MCF 10A (cell line): Measurements from ENCODE around the gene KLHDC4. TPM values are rescaled to one million over a fixed set of nuclear protein-coding genes. Genes with fewer than 3 reads are reported as not detected.

Experiments
- BruUV-seq: library from RNA; stranded (reverse); fragments of 400-500 nt; replicated peaks from 2 replicates; lab custom pipeline; 2021; lab: Mats Ljungman, UMichigan
- CTCF ChIA-PET: fragments of 300-600 bp; sonication (Branson Sonifier 250); formaldehyde crosslinking; extraction: SDS; loops from one replicate; lab custom pipeline; 2021; ENCODE audit warnings: antibody characterized with exemption, inconsistent platforms; lab: Yijun Ruan, JAX
- POLR2A ChIA-PET: fragments of 300-600, 350-650 bp; sonication (Branson Sonifier 250); formaldehyde crosslinking; extraction: SDS; loops from one replicate; lab custom pipeline; 2020; ENCODE audit warnings: antibody characterized with exemption, inconsistent platforms; lab: Yijun Ruan, JAX
- DNase-seq: peaks from one replicate; pipeline ENCODE4 v3.0.0-alpha.2; 2018; ENCODE audit not compliant: unreplicated experiment
- H3K27ac Mint-ChIP-seq: one replicate; pipeline ENCODE4 v1.8.0; 2022; ENCODE audit warnings: mild to moderate bottlenecking, low read depth, mixed read lengths; ENCODE audit not compliant: unreplicated experiment
- H3K27me3 Mint-ChIP-seq: one replicate; pipeline ENCODE4 v1.8.0; 2022; ENCODE audit warnings: mixed read lengths; ENCODE audit not compliant: insufficient read depth, unreplicated experiment
- H3K36me3 Mint-ChIP-seq: one replicate; pipeline ENCODE4 v1.8.0; 2022; ENCODE audit warnings: mild to moderate bottlenecking, moderate library complexity, mixed read lengths; ENCODE audit not compliant: insufficient read depth, unreplicated experiment
- H3K4me1 Mint-ChIP-seq: one replicate; pipeline ENCODE4 v1.8.0; 2022; ENCODE audit warnings: mixed read lengths; ENCODE audit not compliant: insufficient read depth, unreplicated experiment
- H3K4me3 Mint-ChIP-seq: one replicate; pipeline ENCODE4 v1.8.0; 2022; ENCODE audit warnings: mild to moderate bottlenecking, moderate library complexity, mixed read lengths; ENCODE audit not compliant: unreplicated experiment
- H3K9me3 Mint-ChIP-seq: one replicate; pipeline ENCODE4 v1.8.0; 2022; ENCODE audit warnings: mixed read lengths; ENCODE audit not compliant: unreplicated experiment
- intact Hi-C: fragments of 100-400 bp; cut with micrococcal nuclease; formaldehyde crosslinking; loops from 2 replicates; pipeline ENCODE4 v1.14.1; 2022
- total RNA-seq: library from RNA; stranded (reverse); gene quantifications from 2 replicates; pipeline ENCODE4 v1.2.3, GENCODE V29; 2022
- TF ChIP-seq, protein P1 (sequence below): fragments of 200-600 bp; IDR thresholded peaks from one replicate; pipeline ENCODE4 v1.8.0; 2022; ENCODE audit warnings: antibody characterized with exemption, mild to moderate bottlenecking; ENCODE audit not compliant: unreplicated experiment

Gene KLHDC4
- total RNA-seq, 1 experiment from 2014 or later = 106 TPM

DNA sequence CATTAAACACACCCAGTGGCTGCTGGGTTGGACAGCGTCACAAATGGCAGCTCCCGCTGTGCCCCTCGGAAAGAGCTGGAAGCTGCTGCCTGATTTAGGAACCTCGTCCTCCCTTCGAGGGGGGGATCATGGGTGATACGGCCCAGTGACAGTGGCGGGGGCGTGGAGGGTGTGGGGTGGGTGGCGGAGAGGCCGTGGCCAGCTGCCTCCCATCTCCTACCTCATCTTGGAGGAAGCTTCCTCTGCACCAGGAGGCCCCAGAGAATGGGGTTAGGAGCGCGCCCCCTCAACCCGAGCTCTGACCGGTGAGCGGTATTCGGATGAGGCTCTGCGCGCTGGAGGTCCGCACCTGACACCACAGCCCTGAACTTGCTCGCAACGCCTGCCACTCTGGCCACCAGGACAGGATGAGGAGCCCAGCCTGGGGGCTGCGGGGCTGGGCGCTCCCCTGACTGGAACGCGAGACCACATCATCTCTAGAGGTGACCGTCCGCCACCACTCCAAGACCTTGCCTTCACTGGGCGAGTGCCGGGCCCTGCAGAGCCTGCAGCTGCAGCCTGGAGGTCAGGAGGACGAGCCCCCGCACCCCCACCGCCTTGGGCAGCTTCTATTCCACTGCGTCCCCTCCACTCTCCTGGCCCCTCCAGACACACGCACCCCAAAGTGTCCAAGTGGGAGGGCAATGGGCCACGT lies 80.9 kb downstream of the KLHDC4 start:
- ChIA-PET POLR2A (interaction anchor here (0.5 kb wide), 1 partner anchor 159 kb away, joined by 3 read pairs; no protein-coding TSS in a partner anchor), CTCF (no interaction called here)
- H3K27ac Mint-ChIP-seq = no peak overlapping the region
- H3K9me3 Mint-ChIP-seq = no peaks in the 10 kb centered on the region
- H3K4me3 Mint-ChIP-seq = no peak overlapping the region
- peaks cover 23% of the 10 kb centered on the region for H3K27me3 Mint-ChIP-seq
- no peaks in the 10 kb centered on the region for H3K4me1 Mint-ChIP-seq
- no TSS peak for BruUV-seq
- intact Hi-C loops = no loop called here
- H3K36me3 Mint-ChIP-seq = no peaks in the 10 kb centered on the region
- no peak for DNase-seq
- TF ChIP-seq, protein P1, sequence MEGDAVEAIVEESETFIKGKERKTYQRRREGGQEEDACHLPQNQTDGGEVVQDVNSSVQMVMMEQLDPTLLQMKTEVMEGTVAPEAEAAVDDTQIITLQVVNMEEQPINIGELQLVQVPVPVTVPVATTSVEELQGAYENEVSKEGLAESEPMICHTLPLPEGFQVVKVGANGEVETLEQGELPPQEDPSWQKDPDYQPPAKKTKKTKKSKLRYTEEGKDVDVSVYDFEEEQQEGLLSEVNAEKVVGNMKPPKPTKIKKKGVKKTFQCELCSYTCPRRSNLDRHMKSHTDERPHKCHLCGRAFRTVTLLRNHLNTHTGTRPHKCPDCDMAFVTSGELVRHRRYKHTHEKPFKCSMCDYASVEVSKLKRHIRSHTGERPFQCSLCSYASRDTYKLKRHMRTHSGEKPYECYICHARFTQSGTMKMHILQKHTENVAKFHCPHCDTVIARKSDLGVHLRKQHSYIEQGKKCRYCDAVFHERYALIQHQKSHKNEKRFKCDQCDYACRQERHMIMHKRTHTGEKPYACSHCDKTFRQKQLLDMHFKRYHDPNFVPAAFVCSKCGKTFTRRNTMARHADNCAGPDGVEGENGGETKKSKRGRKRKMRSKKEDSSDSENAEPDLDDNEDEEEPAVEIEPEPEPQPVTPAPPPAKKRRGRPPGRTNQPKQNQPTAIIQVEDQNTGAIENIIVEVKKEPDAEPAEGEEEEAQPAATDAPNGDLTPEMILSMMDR = no peak

DNA sequence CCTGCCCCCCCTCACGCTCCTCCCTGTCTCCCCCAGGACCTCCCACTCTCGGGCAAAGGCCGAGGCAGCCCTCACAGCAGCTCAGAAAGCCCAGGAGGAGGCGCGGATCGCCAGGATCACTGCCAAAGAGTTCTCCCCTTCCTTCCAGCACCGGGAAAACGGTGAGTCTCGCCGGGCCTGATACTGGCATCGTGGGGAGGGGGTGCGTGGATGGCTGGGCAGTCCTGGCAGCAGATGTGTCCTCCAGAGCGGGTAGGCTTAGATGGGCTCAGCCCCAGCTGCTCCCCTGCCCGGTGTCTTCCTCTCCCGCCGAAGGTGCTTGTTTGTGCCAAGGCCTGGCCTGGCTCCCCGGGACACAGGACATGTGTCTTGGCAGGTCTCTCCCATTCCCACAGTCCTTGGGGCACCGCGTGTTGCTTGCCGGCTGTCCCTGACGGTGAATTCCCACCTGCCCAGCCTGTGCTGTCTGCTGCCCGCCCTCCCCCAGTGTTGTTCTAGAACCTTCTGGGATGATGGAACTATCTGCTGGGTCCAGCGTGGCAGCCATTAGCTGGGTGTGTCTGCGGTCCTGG lies 81.6 kb downstream of the KLHDC4 start:
- no TSS peak for BruUV-seq
- no peaks in the 10 kb centered on the region for H3K9me3 Mint-ChIP-seq
- H3K27ac Mint-ChIP-seq = no peak overlapping the region
- H3K36me3 Mint-ChIP-seq = no peaks in the 10 kb centered on the region
- H3K27me3 Mint-ChIP-seq = peaks cover 23% of the 10 kb centered on the region
- ChIA-PET POLR2A (no interaction called here), CTCF (no interaction called here)
- DNase-seq = no peak
- no peak overlapping the region for H3K4me3 Mint-ChIP-seq
- no peaks in the 10 kb centered on the region for H3K4me1 Mint-ChIP-seq
- intact Hi-C loops = no loop called here
- TF ChIP-seq, protein P1 = no peak

DNA sequence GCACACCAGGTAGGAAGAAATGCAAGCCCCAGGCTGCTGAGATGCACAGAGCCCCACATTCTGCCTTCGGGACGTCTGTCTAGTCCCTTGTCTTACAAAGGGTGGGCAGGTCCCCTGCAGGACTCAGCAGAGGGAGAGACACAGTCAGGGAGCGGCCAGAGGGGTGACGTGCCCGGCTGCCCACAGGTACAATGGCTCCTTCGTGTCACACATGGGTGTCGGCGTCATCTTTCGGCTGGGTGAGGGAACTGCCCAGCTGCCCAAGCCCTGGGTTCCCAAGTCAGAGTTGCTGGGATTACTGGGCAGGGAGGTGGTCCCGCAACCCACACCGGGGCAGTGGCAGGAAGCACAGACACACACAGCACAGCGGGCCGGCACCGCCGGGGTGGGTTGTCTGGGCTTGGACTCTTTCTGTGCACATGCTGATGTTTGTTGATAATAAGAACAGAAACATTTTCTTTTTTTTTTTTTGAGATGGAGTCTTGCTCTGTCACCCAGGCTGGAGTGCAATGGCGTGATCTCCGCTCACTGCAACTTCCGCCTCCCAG lies 82.9 kb downstream of the KLHDC4 start:
- CTCF ChIA-PET = interaction anchor here (0.6 kb wide), 2 partner anchors 243 to 1287 kb away, joined by 4 to 5 read pairs; no protein-coding TSS in a partner anchor
- H3K27me3 Mint-ChIP-seq = peaks cover 26% of the 10 kb centered on the region

More for the DNA sequence above, 82.9 kb downstream of the KLHDC4 start:
- intact Hi-C loops = no loop called here
- no peaks in the 10 kb centered on the region for H3K4me1 Mint-ChIP-seq
- no peak overlapping the region for H3K4me3 Mint-ChIP-seq
- H3K9me3 Mint-ChIP-seq = no peaks in the 10 kb centered on the region
- TF ChIP-seq, protein P1 = no peak
- DNase-seq = no peak
- BruUV-seq = no TSS peak
- POLR2A ChIA-PET = no interaction called here
- H3K27ac Mint-ChIP-seq = no peak overlapping the region
- H3K36me3 Mint-ChIP-seq = no peaks in the 10 kb centered on the region
